ENCODE measurements around the gene NACC2.
A peak's percentile ranks its signal among the peaks of the same experiment; 100 is the strongest.

NACC2 gene

DNA sequence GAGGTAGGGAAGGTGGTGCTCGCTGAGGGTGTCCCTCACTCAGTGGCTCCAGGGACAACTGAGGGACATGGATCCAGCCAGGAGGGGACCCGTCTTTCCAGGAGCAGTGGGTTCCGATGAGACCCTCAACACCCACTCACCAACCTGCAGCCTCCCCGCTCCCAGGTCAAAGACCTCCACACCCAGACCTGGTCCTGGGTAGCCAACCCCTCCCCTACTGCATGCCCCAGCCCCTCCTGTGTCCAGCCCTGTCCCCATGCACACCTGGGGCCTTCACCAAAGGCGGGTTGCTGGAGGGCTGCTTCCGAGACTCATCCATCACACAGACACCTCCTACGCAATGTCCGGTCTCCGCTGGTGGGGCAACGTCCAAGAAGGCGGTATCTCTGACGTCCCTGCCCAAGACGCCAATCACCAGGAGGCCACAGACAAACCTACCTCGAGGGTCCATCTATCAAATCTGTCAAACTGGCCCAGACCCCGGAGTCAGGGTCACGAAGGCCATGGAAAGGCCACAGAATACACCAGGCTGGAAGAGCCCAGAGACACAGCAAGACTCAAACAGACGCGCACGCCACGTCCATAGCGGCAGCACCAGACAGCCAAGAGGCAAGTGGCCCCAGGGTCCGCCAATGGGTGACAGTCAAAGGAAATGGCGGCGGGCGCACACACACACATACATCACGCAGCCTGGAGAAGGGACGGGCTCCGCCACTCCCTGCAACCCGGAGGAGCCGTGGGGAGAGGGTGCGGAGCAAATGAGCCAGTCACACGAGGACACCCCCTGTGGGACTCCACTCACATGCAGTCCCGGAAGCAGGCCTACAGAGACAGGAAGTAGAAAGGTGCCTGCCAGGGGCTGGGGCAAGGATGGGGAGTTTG lies 10.8 kb downstream of the NACC2 start:
- no peak for ATAC-seq (replicated peaks; ENCODE audit: extremely low read depth, poor library complexity, severe bottlenecking)
- Mint-ChIP-seq H3K27me3 (no peaks in the 10 kb centered on the region), H3K9me3 (no peaks in the 10 kb centered on the region), H3K4me3 (no peak overlapping the region), H3K36me3 (ENCODE audit: insufficient read depth) (no peaks in the 10 kb centered on the region), H3K4me1 (peaks cover 21% of the 10 kb centered on the region), H3K27ac (ENCODE audit: low read depth) (no peak overlapping the region)
- no peak for DNase-seq (ENCODE audit: low spot score in 2 of 2)

DNA sequence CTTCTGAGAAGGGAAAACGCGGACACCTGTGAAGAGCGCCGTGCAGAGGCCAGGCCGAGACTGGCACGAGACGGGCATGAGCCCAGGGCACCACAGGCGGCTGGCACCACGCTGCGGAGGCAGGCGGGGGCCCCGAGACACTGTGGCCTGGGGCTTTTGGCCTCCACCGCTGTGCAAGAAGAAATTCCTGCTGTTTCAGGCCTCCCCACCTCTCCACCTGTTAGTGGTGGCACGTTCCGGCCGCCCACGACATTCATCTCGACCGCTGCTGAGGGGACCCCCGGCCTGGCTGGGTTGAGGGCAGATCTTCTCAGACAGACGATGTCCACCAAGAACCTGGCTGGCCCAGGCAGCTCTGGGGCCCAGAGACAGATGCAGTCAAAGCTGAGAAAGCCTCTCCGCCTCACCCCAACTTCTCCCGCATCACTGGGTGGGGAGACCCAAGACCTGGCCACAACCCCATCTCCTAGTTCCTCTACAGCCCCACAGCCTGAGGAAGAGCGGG lies 11.5 kb downstream of the NACC2 start:
- no peak overlapping the region for H3K4me3 Mint-ChIP-seq
- no peaks in the 10 kb centered on the region for H3K9me3 Mint-ChIP-seq
- H3K27ac Mint-ChIP-seq (ENCODE audit: low read depth), result no peak overlapping the region
- no peaks in the 10 kb centered on the region for H3K36me3 Mint-ChIP-seq (ENCODE audit: insufficient read depth)
- peaks cover 26% of the 10 kb centered on the region for H3K4me1 Mint-ChIP-seq
- DNase-seq (ENCODE audit: low spot score in 2 of 2) (no peak), ATAC-seq (replicated peaks; ENCODE audit: extremely low read depth, poor library complexity, severe bottlenecking) (no peak)
- no peaks in the 10 kb centered on the region for H3K27me3 Mint-ChIP-seq

DNA sequence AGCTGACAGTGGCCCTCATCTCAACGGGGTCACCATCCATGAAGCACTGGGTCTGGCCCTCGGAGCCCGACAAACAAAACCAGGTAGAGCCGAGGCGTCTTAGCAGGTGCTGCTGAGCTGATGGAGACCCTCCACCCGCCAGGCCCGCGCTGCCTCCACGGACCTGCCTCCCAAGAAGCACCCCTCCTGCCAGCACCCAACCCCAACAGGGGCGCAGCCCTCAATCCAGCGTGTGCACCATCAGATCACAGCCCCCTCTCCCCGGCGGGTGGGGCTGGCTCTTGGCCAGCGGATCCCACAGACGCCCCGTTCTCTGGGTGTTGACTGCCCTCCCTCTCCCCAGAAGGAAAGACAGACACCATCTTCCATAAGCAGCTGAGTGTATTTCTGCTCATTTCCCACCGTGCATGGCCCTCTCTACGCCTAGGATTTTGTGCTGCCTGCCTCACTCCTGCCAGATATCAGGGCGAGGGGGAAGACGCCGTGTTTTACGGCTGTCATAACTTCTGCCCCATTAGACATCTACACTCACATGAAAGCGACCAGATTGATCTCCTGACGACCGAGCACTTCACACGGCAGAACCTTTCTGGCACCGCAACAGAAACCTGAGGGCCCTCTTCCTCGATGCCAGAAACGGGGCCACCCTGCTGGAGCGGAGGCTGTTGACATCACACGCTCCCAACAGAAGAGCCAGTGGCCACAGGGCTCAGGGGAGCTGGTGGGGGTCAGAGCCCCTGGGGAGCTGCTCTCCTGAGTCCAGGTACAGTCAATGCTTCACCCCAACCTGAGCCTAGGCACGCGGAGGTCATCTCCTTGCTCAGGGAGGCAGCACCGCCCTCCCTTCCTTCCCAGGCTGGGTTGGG lies 12.4 kb downstream of the NACC2 start:
- H3K4me3 Mint-ChIP-seq, result no peak overlapping the region
- DNase-seq (ENCODE audit: low spot score in 2 of 2) (no peak), ATAC-seq (replicated peaks; ENCODE audit: extremely low read depth, poor library complexity, severe bottlenecking) (no peak)
- H3K4me1 Mint-ChIP-seq, result peaks cover 26% of the 10 kb centered on the region
- H3K27me3 Mint-ChIP-seq, result no peaks in the 10 kb centered on the region
- H3K36me3 Mint-ChIP-seq (ENCODE audit: insufficient read depth), result peaks cover 2% of the 10 kb centered on the region
- H3K27ac Mint-ChIP-seq (ENCODE audit: low read depth), result no peak overlapping the region
- H3K9me3 Mint-ChIP-seq, result no peaks in the 10 kb centered on the region

DNA sequence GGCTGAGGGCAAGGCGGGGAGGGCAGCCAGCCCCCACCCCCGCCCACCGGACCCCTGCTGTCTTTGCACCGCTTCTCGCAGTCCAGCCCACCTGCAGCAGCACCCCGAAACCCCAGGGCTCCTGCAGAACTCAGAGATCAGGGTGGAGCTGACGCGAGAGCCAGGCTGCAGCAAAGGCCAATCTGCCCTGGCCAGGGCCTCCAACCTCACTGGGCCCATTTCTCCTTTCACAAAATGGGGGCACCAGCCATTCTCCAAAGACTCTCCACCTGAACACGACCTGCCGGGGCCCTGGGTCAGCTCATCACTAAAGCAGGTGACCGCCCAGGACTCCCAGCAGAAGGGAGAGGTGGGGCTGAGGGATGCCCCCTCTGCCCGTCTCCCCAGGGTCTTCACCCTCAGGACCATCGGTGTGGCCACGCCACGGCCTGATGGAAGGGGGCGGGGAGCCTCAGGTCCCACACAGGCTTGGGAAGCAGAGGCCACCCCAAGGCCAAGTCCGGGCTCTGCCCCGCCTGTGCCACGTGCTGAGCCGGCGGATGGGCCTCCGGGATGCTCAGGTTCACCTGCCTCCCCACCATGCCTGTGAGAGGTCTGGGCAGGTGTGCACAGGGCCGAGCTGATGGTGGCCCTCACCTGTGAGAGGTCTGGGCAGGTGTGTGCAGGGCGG lies 13.1 kb downstream of the NACC2 start:
- peaks cover 2% of the 10 kb centered on the region for H3K36me3 Mint-ChIP-seq (ENCODE audit: insufficient read depth)
- DNase-seq (ENCODE audit: low spot score in 2 of 2), result no peak
- H3K27me3 Mint-ChIP-seq, result no peaks in the 10 kb centered on the region
- peaks cover 31% of the 10 kb centered on the region for H3K4me1 Mint-ChIP-seq
- no peak overlapping the region for H3K4me3 Mint-ChIP-seq
- no peak for ATAC-seq (replicated peaks; ENCODE audit: extremely low read depth, poor library complexity, severe bottlenecking)
- no peak overlapping the region for H3K27ac Mint-ChIP-seq (ENCODE audit: low read depth)
- no peaks in the 10 kb centered on the region for H3K9me3 Mint-ChIP-seq

DNA sequence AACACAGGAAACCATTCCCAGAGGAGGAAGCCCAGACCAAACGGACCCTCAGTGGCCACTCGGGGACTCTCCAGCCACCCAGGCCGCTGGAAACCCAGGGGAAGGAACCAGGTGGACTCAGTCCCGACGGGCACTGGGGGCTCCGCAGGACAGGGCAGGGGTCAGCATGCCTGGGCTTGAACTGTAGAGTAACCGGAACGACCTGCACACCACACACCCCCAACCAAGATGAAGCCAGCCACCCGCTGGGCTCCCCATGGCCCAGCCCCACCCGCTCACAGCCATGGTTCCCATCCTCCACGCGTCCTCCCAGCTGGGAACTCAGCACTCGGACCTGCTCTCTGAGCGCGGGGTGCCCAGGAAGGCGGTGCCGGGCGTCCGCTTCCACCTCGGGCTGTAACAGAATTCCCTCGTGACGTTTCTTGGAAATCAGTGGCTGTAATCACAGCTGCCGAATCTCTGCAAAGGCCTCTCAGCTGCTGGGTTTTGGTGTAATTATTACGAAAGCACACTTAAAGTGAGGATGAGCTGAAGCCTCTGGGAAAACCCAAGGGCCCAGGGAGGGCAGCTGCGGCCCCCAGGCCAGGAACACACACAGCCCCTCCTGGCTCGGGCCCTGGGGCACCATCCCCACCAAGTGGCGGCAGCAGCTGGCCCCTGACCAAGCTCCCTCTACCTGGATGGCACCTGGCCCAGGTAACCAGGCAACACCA lies 13.8 kb downstream of the NACC2 start:
- H3K27me3 Mint-ChIP-seq, result no peaks in the 10 kb centered on the region
- DNase-seq (ENCODE audit: low spot score in 2 of 2) (no peak), ATAC-seq (replicated peaks; ENCODE audit: extremely low read depth, poor library complexity, severe bottlenecking) (no peak)
- peaks cover 28% of the 10 kb centered on the region for H3K4me1 Mint-ChIP-seq
- no peak overlapping the region for H3K27ac Mint-ChIP-seq (ENCODE audit: low read depth)
- H3K4me3 Mint-ChIP-seq, result no peak overlapping the region
- no peaks in the 10 kb centered on the region for H3K9me3 Mint-ChIP-seq
- H3K36me3 Mint-ChIP-seq (ENCODE audit: insufficient read depth), result peaks cover 2% of the 10 kb centered on the region

DNA sequence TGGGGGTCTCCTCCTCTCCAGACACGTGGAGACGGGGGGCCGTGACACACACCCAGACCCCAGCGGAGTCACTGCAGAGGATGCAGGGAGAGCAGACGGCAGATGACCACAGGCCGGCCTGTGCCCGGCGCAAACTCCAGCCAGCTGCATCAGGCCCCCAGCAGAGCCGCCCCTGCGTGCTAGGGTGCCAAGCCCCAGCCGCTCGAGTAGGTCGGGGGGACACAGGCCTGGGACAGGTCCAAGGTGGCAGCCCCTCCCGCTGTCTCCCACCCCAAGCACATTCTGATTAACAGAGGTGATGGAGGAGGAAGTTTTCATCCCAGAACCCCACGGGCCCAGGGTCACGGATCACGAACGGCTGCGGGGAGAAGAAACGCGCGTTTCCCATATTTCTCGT lies 14.4 kb downstream of the NACC2 start:
- Mint-ChIP-seq H3K9me3 (no peaks in the 10 kb centered on the region), H3K27me3 (no peaks in the 10 kb centered on the region), H3K27ac (ENCODE audit: low read depth) (peak overlapping the region; percentile 74), H3K36me3 (ENCODE audit: insufficient read depth) (peaks cover 2% of the 10 kb centered on the region), H3K4me3 (no peak overlapping the region), H3K4me1 (peaks cover 34% of the 10 kb centered on the region)
- ATAC-seq (replicated peaks; ENCODE audit: extremely low read depth, poor library complexity, severe bottlenecking) (no peak), DNase-seq (ENCODE audit: low spot score in 2 of 2) (no peak)

DNA sequence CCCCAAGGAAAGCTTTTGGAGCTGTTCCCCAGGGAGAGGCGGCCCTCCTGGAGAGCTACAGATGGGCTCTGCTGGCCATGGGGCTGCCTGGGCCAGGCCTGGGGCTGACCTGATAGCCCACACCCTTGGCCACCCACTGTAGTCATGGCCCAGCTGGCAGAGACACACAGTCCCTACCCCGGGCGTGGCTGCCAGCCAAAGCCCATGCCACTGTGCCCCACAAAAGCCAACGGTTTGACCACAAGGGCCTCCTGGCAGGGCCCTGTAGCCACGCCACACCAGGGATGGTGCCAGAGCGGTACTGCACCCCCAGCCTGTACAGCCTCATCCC lies 15.2 kb downstream of the NACC2 start:
- Mint-ChIP-seq H3K4me1 (peaks cover 37% of the 10 kb centered on the region), H3K36me3 (ENCODE audit: insufficient read depth) (peaks cover 2% of the 10 kb centered on the region), H3K27me3 (no peaks in the 10 kb centered on the region), H3K27ac (ENCODE audit: low read depth) (peak overlapping the region; percentile 74), H3K9me3 (no peaks in the 10 kb centered on the region), H3K4me3 (no peak overlapping the region)
- ATAC-seq (replicated peaks; ENCODE audit: extremely low read depth, poor library complexity, severe bottlenecking) (no peak), DNase-seq (ENCODE audit: low spot score in 2 of 2) (no peak)

DNA sequence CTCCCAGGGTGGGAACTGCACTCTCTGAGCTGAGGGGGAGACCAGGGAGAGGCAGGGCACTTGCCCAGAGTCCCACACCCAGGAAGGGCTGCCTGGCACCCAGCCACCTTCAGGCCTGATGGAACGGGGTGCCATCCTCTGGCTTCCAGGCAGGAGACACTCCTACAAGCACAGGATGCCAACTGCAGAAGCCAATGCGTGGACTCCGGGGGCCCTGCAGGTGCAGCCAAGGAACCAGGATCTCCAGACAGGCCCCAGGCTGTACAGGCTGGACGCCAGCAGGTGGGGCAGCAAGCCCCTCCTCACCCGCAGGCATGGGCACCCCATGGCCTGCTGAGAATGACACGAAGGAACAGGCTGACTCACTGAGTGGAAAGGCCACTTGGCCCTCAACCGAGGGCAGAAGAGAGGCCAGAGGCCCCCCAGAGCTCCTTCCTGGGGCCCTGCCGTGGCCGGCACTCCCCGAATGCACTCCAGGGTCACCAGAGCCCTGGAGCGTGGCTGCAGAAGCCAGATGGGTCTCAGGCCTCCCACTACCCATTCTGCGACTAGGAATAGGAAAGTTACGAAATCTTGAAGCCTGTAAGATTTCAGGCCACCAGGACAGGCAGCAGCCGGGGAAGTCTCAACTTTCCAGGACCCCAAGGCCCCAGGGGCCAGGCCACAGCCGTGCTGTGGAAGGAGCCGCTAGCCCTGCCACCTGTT lies 15.7 kb downstream of the NACC2 start:
- no peaks in the 10 kb centered on the region for H3K9me3 Mint-ChIP-seq
- H3K4me3 Mint-ChIP-seq, result no peak overlapping the region
- peaks cover 2% of the 10 kb centered on the region for H3K36me3 Mint-ChIP-seq (ENCODE audit: insufficient read depth)
- H3K27me3 Mint-ChIP-seq, result no peaks in the 10 kb centered on the region
- no peak for DNase-seq (ENCODE audit: low spot score in 2 of 2)
- H3K4me1 Mint-ChIP-seq, result peaks cover 32% of the 10 kb centered on the region
- peak overlapping the region; percentile 72 for H3K27ac Mint-ChIP-seq (ENCODE audit: low read depth)
- ATAC-seq (replicated peaks; ENCODE audit: extremely low read depth, poor library complexity, severe bottlenecking), result no peak

DNA sequence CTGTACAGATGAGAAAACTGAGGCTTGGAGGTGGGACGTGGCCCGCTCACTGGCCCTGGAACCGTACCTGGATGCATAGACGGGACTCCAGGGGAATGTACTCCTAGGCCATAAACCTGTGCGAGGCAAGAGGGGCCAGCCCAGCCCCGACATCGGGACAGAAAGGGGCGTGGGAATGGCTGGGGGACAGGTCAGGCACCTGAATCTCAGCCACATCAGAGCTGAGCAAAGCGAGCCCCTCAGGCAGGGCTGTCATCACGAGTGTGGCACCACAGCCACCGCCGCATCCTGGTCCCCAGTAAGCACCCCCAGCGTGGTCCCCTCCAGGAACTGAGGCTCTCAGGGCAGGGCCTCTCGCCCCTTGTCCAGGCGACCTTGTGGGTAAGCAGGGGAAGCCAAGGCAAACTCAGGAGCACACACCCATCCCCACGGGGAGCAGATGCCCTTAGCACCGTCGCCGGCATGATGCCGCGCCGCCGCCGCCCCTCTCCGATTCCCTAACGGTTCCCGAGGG lies 16.5 kb downstream of the NACC2 start:
- H3K4me3 Mint-ChIP-seq, result no peak overlapping the region
- ATAC-seq (replicated peaks; ENCODE audit: extremely low read depth, poor library complexity, severe bottlenecking) (no peak), DNase-seq (ENCODE audit: low spot score in 2 of 2) (no peak)
- H3K9me3 Mint-ChIP-seq, result no peaks in the 10 kb centered on the region
- H3K27me3 Mint-ChIP-seq, result no peaks in the 10 kb centered on the region
- H3K27ac Mint-ChIP-seq (ENCODE audit: low read depth), result peak overlapping the region; percentile 72
- peaks cover 30% of the 10 kb centered on the region for H3K4me1 Mint-ChIP-seq
- peaks cover 2% of the 10 kb centered on the region for H3K36me3 Mint-ChIP-seq (ENCODE audit: insufficient read depth)

DNA sequence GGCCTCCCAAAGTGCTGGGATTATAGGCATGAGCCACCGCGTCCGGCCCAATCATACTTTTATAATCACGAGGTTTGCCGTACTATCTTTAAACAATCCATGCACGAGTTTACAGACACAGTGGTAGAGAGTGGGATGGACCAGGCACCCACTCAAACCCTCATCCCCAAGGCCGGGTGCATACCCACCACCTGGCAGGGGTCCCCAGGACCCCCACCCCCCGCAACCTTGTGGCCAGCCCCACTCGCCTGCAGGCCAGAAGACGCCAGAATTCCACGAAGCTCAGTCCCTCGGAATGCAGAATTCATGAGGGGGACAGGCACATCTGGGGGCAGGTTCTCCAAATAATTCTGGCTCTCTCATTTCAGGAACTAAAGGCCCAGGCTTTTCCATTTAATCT lies 17.1 kb downstream of the NACC2 start:
- no peak overlapping the region for H3K27ac Mint-ChIP-seq (ENCODE audit: low read depth)
- peaks cover 2% of the 10 kb centered on the region for H3K36me3 Mint-ChIP-seq (ENCODE audit: insufficient read depth)
- H3K4me1 Mint-ChIP-seq, result peaks cover 30% of the 10 kb centered on the region
- DNase-seq (ENCODE audit: low spot score in 2 of 2) (no peak), ATAC-seq (replicated peaks; ENCODE audit: extremely low read depth, poor library complexity, severe bottlenecking) (no peak)
- no peak overlapping the region for H3K4me3 Mint-ChIP-seq
- no peaks in the 10 kb centered on the region for H3K27me3 Mint-ChIP-seq
- no peaks in the 10 kb centered on the region for H3K9me3 Mint-ChIP-seq

DNA sequence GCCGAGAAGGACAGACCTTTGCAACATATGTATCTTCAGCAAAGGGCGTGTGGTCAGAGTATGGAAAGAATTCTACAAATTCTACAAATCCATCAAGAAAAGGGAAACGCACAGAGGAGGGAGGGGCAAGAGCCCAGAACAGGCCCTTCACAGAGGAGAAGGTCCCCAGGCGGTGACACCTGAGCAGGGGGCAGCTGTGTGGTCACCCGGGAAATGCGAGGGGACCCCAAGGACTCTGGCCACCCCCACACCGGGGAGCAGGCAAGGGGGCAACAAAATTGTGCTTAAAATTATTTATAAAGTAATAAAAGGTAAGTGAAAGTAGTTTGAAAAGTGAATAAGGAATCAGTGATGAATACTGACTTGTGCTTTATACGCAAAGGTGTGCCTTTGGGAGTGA lies 17.6 kb downstream of the NACC2 start:
- Mint-ChIP-seq H3K4me3 (no peak overlapping the region), H3K4me1 (peaks cover 30% of the 10 kb centered on the region), H3K36me3 (ENCODE audit: insufficient read depth) (peaks cover 2% of the 10 kb centered on the region), H3K9me3 (no peaks in the 10 kb centered on the region), H3K27ac (ENCODE audit: low read depth) (peak overlapping the region; percentile 71), H3K27me3 (no peaks in the 10 kb centered on the region)
- DNase-seq (ENCODE audit: low spot score in 2 of 2), result no peak
- no peak for ATAC-seq (replicated peaks; ENCODE audit: extremely low read depth, poor library complexity, severe bottlenecking)

All from central memory CD8-positive, alpha-beta T cell (primary cell).